GM12865 (cell line): ENCODE data around the gene RASGEF1B.

Source experiments
- DNase-seq: peaks from one replicate; pipeline ENCODE4 v3.0.0; 2010; ENCODE audit warnings: low read depth
- H3K4me3 ChIP-seq: 2 replicates; pipeline ENCODE4 v1.5.1; 2011; ENCODE audit warnings: mild to moderate bottlenecking, low read depth, low read length, control low read depth
- TF ChIP-seq, protein P1 (sequence below): IDR thresholded peaks from 2 replicates; pipeline ENCODE4 v1.5.1; 2011; ENCODE audit warnings: low read length, control low read depth, low read depth, inconsistent platforms; ENCODE audit not compliant: insufficient read depth; ENCODE audit errors: missing control alignments

RASGEF1B gene

GRCh38 chr4:81506731-81507130 is 35.0 kb upstream of the RASGEF1B start:
- TF ChIP-seq, protein P1, sequence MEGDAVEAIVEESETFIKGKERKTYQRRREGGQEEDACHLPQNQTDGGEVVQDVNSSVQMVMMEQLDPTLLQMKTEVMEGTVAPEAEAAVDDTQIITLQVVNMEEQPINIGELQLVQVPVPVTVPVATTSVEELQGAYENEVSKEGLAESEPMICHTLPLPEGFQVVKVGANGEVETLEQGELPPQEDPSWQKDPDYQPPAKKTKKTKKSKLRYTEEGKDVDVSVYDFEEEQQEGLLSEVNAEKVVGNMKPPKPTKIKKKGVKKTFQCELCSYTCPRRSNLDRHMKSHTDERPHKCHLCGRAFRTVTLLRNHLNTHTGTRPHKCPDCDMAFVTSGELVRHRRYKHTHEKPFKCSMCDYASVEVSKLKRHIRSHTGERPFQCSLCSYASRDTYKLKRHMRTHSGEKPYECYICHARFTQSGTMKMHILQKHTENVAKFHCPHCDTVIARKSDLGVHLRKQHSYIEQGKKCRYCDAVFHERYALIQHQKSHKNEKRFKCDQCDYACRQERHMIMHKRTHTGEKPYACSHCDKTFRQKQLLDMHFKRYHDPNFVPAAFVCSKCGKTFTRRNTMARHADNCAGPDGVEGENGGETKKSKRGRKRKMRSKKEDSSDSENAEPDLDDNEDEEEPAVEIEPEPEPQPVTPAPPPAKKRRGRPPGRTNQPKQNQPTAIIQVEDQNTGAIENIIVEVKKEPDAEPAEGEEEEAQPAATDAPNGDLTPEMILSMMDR = no peak
- H3K4me3 ChIP-seq = no peak overlapping the region
- DNase-seq = peak; percentile 62

- TF ChIP-seq, protein P1 = no peak
- no peak overlapping the region for H3K4me3 ChIP-seq
- DNase-seq = no peak
Observed at GRCh38 chr4:81505726-81506125, 34.0 kb upstream of the RASGEF1B start.

GRCh38 chr4:81505004-81505598 is 33.4 kb upstream of the RASGEF1B start:
- TF ChIP-seq, protein P1 = no peak
- H3K4me3 ChIP-seq = no peak overlapping the region
- DNase-seq = peak; percentile 48

DNA sequence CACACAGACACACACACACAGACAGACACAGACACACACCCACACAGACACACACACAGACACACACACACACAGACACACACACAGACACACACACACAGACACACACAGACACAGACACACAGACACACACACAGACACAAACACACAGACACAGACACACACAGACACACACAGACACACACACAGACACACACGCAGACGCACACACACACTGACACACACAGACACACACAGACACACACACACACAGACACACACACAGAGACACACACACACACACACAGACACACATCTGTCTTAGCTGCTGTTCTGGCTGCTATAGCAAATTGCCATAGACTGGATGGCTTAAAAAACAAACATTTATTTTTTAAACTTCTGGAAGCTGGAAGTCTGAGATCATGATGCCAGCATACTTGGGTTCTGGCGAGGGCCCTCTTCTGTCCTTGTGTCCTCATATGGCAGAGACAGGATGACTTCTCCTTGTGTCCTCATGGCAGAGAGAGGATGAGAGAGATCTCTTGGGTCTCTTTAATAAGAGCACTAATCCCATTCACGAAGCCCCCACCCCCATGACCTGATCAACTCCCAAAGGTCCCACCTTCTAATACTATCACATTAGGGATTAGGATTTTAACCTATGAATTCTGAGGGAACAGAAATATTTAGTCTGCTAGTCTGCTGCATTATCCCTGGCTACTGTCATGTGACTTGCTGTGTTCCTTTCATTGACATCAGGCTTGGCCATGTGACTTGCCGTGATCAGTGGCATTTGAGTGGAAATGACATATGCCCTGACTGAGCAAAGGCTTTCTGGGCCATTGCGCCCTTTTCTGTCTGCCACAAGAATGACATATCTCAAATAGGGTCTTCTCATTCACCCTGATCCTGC is 32.7 kb upstream of the RASGEF1B start:
- no peak overlapping the region for H3K4me3 ChIP-seq
- TF ChIP-seq, protein P1 = no peak

GRCh38 chr4:81503586-81503985 is 31.9 kb upstream of the RASGEF1B start:
- TF ChIP-seq, protein P1 = no peak
- no peak for DNase-seq
- H3K4me3 ChIP-seq = no peak overlapping the region

More for the DNA sequence above, 32.7 kb upstream of the RASGEF1B start:
- no peak for DNase-seq

DNA sequence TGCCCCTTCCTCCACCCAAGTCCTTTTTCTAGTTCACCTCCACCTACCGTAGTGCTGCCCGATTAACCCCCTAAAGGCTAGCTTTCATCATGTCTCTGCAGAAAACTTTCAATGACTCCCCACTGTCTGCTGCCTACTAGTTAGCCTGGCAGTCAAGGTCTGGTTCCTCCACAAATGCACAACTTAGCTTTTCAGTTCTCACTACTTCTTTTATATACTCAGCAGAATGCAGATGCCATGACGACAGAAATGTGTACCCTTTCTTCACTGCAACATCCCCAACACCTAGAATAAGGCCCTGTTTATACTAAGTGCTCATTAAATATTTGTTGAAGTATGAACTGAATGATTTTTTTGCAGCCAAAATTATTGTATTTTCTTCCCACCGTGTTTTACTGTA is 30.9 kb upstream of the RASGEF1B start:
- no peak overlapping the region for H3K4me3 ChIP-seq
- TF ChIP-seq, protein P1 = no peak

More for the DNA sequence above, 30.9 kb upstream of the RASGEF1B start:
- no peak for DNase-seq
